HEK293 (cell line): Measurements from ENCODE around the gene NOL6.

Source experiments
- CTCF ChIA-PET: fragments of 350-600 bp; formaldehyde crosslinking; extraction: SDS; loops from one replicate; lab custom pipeline; 2021; ENCODE audit warnings: antibody characterized with exemption; lab: Yijun Ruan, JAX
- POLR2A ChIA-PET: fragments of 300-600 bp; formaldehyde crosslinking; extraction: SDS; loops from one replicate; lab custom pipeline; 2020; ENCODE audit warnings: antibody characterized with exemption, inconsistent platforms; lab: Yijun Ruan, JAX
- H3K27ac ChIP-seq: fragments of 200-500 bp; sonication (Bioruptor generic); 2 replicates; pipeline ENCODE4 v1.5.1; 2014; ENCODE audit warnings: low read depth, low read length, control low read depth, inconsistent platforms; ENCODE audit errors: extremely low read depth
- H3K36me3 ChIP-seq, 2 experiments: fragments of 200-500 bp in 1 of 2; sonication (Bioruptor generic) in 1 of 2; 1 replicate in 1 of 2; 2 replicates in 1 of 2; pipeline ENCODE4 v1.5.1; 2014 to 2017; ENCODE audit warnings: inconsistent platforms in 2 of 2, low read length in 2 of 2; ENCODE audit not compliant: control insufficient read depth in 2 of 2, insufficient read depth in 1 of 2
- H3K4me1 ChIP-seq: fragments of 200-500 bp; sonication (Bioruptor generic); 2 replicates; pipeline ENCODE4 v1.5.1; 2014; ENCODE audit warnings: mild to moderate bottlenecking, low read length, inconsistent platforms; ENCODE audit not compliant: control insufficient read depth, insufficient read depth
- H3K4me3 ChIP-seq: 2 replicates; pipeline ENCODE4 v1.5.1; 2011; ENCODE audit warnings: low read depth, mild to moderate bottlenecking, control low read depth, low read length, moderate library complexity
- H3K9me3 ChIP-seq: fragments of 200-500 bp; sonication (Bioruptor generic); 2 replicates; pipeline ENCODE4 v1.5.1; 2014; ENCODE audit warnings: low read depth, low read length, inconsistent platforms; ENCODE audit not compliant: control insufficient read depth, insufficient read depth
- GLIS1 ChIP-seq: fragments of 450-650 bp; formaldehyde crosslinking; IDR thresholded peaks from 2 replicates; pipeline ENCODE4 v1.5.1; 2016; ENCODE audit warnings: missing biosample characterization, missing genetic modification characterization
- OSR2 ChIP-seq: fragments of 450-650 bp; formaldehyde crosslinking; IDR thresholded peaks from 2 replicates; pipeline ENCODE4 v1.5.1; 2016; ENCODE audit warnings: missing biosample characterization, missing genetic modification characterization
- REPIN1 ChIP-seq: fragments of 450-650 bp; formaldehyde crosslinking; IDR thresholded peaks from 2 replicates; pipeline ENCODE4 v1.5.1; 2017; ENCODE audit warnings: missing biosample characterization, missing genetic modification characterization, low read depth
- SP7 ChIP-seq: fragments of 450-650 bp; formaldehyde crosslinking; IDR thresholded peaks from 2 replicates; pipeline ENCODE4 v1.5.1; 2016; ENCODE audit warnings: missing biosample characterization, missing genetic modification characterization
- ZBTB17 ChIP-seq: fragments of 450-650 bp; formaldehyde crosslinking; IDR thresholded peaks from 2 replicates; pipeline ENCODE4 v1.5.1; 2016; ENCODE audit warnings: missing biosample characterization, missing genetic modification characterization
- ZEB2 ChIP-seq: fragments of 450-650 bp; formaldehyde crosslinking; IDR thresholded peaks from 2 replicates; pipeline ENCODE4 v1.5.1; 2016; ENCODE audit warnings: missing biosample characterization, missing genetic modification characterization
- ZFP3 ChIP-seq: fragments of 450-650 bp; formaldehyde crosslinking; IDR thresholded peaks from 2 replicates; pipeline ENCODE4 v1.5.1; 2016; ENCODE audit warnings: low read depth, missing biosample characterization, missing genetic modification characterization
- ZNF146 ChIP-seq: fragments of 450-650 bp; formaldehyde crosslinking; IDR thresholded peaks from 2 replicates; pipeline ENCODE4 v1.5.1; 2016; ENCODE audit warnings: missing biosample characterization, missing genetic modification characterization
- ZNF155 ChIP-seq: fragments of 450-650 bp; formaldehyde crosslinking; IDR thresholded peaks from 2 replicates; pipeline ENCODE4 v1.5.1; 2016; ENCODE audit warnings: missing biosample characterization, missing genetic modification characterization
- ZNF174 ChIP-seq: fragments of 450-650 bp; formaldehyde crosslinking; IDR thresholded peaks from 2 replicates; pipeline ENCODE4 v1.5.0; 2017; ENCODE audit warnings: missing biosample characterization, mild to moderate bottlenecking, missing genetic modification characterization
- ZNF335 ChIP-seq: fragments of 450-650 bp; formaldehyde crosslinking; conservative IDR thresholded peaks from 2 replicates; pipeline ENCODE4 v1.5.1; 2016; ENCODE audit warnings: missing biosample characterization, missing genetic modification characterization
- ZNF549 ChIP-seq: fragments of 450-650 bp; IDR thresholded peaks from 2 replicates; pipeline ENCODE4 v1.5.1; 2018; ENCODE audit warnings: missing biosample characterization, missing genetic modification characterization, mild to moderate bottlenecking, inconsistent platforms, moderate library complexity
- ZNF558 ChIP-seq: fragments of 450-650 bp; formaldehyde crosslinking; IDR thresholded peaks from 2 replicates; pipeline ENCODE4 v1.5.1; 2016; ENCODE audit warnings: missing biosample characterization, missing genetic modification characterization
- ZNF600 ChIP-seq: fragments of 450-650 bp; formaldehyde crosslinking; IDR thresholded peaks from 2 replicates; pipeline ENCODE4 v1.5.1; 2016; ENCODE audit warnings: missing biosample characterization, missing genetic modification characterization
- ZNF624 ChIP-seq: fragments of 450-650 bp; formaldehyde crosslinking; IDR thresholded peaks from 2 replicates; pipeline ENCODE4 v1.5.1; 2017; ENCODE audit warnings: missing biosample characterization, missing genetic modification characterization
- ZNF629 ChIP-seq: fragments of 450-650 bp; formaldehyde crosslinking; IDR thresholded peaks from 2 replicates; pipeline ENCODE4 v1.5.1; 2017; ENCODE audit warnings: missing biosample characterization, missing genetic modification characterization
- ZNF654 ChIP-seq: fragments of 450-650 bp; formaldehyde crosslinking; IDR thresholded peaks from 2 replicates; pipeline ENCODE4 v1.5.1; 2016; ENCODE audit warnings: low read depth, missing biosample characterization, missing genetic modification characterization
- ZNF692 ChIP-seq: fragments of 450-650 bp; formaldehyde crosslinking; IDR thresholded peaks from 2 replicates; pipeline ENCODE4 v1.5.1; 2016; ENCODE audit warnings: missing biosample characterization, missing genetic modification characterization
- ZNF843 ChIP-seq: fragments of 450-650 bp; formaldehyde crosslinking; IDR thresholded peaks from 2 replicates; pipeline ENCODE4 v1.5.1; 2016; ENCODE audit warnings: missing biosample characterization, missing genetic modification characterization
- TF ChIP-seq, protein P1 (sequence below): fragments of 450-650 bp; formaldehyde crosslinking; IDR thresholded peaks from 2 replicates; pipeline ENCODE4 v1.5.1; 2016; ENCODE audit warnings: missing biosample characterization, missing genetic modification characterization
- TF ChIP-seq, protein P2 (sequence below): fragments of 450-650 bp; formaldehyde crosslinking; IDR thresholded peaks from 2 replicates; pipeline ENCODE4 v1.5.1; 2016; ENCODE audit warnings: missing biosample characterization, missing genetic modification characterization
- TF ChIP-seq, protein P3 (sequence below): fragments of 450-650 bp; formaldehyde crosslinking; IDR thresholded peaks from 2 replicates; pipeline ENCODE4 v1.5.1; 2016; ENCODE audit warnings: missing biosample characterization, missing genetic modification characterization

Gene NOL6

DNA sequence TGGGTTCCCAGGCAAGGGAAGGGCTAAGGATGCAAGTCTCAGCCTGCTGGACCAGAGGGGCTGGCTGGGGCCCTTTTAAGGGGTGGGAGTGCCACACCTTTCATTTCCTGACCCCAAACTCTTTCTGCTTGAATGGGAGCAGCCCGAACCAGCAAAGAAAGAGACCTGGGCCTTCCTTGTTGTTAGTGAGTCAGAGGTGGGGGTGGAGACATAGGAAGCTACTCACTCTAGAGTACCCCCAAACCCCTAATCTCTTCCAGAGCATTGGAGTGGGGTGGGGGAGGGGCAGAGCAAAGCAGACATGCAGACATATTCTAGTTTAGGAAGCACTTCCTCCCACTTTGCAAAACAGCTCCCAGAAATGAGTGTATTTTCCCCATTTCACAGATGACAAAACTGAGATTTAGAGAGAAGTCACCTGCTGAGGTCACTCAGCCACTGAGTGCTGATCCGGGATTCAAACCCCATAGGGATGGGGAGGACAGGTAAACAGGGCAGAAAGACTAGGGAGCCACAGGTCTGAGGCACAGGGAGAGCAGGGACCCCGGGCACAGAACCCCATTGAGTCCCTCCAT lies 20.4 kb downstream of the NOL6 start:
- H3K9me3 ChIP-seq, result no peaks in the 10 kb centered on the region
- H3K4me3 ChIP-seq, result no peak overlapping the region
- TF ChIP-seq ZNF146 (tag by site-specific recombination) (no peak), ZEB2 (tag by site-specific recombination) (no peak), ZNF600 (tag by site-specific recombination) (no peak), ZFP3 (tag by site-specific recombination) (no peak), REPIN1 (no peak), OSR2 (tag by site-specific recombination) (no peak), ZNF558 (no peak), ZBTB17 (tag by site-specific recombination) (no peak), ZNF155 (tag by site-specific recombination) (no peak), ZNF843 (tag by site-specific recombination) (no peak), ZNF629 (tag by site-specific recombination) (no peak), ZNF549 (tag by site-specific recombination) (no peak), ZNF174 (tag by site-specific recombination) (no peak), GLIS1 (tag by site-specific recombination) (no peak), ZNF335 (tag by site-specific recombination) (no peak), ZNF624 (tag by site-specific recombination) (no peak)
- TF ChIP-seq, protein P1, sequence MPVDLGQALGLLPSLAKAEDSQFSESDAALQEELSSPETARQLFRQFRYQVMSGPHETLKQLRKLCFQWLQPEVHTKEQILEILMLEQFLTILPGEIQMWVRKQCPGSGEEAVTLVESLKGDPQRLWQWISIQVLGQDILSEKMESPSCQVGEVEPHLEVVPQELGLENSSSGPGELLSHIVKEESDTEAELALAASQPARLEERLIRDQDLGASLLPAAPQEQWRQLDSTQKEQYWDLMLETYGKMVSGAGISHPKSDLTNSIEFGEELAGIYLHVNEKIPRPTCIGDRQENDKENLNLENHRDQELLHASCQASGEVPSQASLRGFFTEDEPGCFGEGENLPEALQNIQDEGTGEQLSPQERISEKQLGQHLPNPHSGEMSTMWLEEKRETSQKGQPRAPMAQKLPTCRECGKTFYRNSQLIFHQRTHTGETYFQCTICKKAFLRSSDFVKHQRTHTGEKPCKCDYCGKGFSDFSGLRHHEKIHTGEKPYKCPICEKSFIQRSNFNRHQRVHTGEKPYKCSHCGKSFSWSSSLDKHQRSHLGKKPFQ (tag by site-specific recombination), result no peak
- TF ChIP-seq, protein P2, sequence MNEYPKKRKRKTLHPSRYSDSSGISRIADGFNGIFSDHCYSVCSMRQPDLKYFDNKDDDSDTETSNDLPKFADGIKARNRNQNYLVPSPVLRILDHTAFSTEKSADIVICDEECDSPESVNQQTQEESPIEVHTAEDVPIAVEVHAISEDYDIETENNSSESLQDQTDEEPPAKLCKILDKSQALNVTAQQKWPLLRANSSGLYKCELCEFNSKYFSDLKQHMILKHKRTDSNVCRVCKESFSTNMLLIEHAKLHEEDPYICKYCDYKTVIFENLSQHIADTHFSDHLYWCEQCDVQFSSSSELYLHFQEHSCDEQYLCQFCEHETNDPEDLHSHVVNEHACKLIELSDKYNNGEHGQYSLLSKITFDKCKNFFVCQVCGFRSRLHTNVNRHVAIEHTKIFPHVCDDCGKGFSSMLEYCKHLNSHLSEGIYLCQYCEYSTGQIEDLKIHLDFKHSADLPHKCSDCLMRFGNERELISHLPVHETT, result no peak
- no peak overlapping the region for H3K27ac ChIP-seq
- H3K4me1 ChIP-seq, result no peaks in the 10 kb centered on the region
- CTCF ChIA-PET, result interaction anchor here (0.6 to 14.8 kb wide), 47 partner anchors 9 to 1491 kb away, joined by 3 to 176 read pairs (median 4); partner anchors contain the start of genes ANKRD18B, AQP7, NFX1 and NOL6
- POLR2A ChIA-PET, result interaction anchor here (0.9 to 1.6 kb wide), 6 partner anchors 7 to 163 kb away, joined by 3 to 8 read pairs (median 4); partner anchors contain the start of genes NFX1 and NOL6
- H3K36me3 ChIP-seq, result no peaks in the 10 kb centered on the region

DNA sequence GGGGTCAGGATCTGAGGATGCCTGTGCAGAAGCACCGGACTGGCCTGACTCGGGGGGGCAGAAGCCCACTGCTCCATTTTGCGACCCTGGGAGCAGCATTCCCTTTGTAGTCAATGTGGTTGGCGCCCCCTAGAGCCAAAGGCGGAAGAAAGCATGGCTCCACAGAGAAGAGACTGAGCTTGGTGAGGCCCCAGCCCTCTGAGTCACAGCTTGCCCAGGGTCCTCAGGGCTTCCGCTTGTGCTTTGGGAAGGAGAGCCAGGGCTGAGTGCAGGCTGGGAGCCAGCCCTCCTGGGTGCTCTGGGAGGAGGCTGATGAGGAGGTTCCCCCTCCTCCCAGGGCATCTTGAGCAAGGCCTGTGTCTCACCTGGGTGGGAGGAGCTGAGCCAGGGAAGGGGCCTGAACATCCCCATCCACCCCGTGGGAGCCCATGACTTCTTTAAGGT lies 20.9 kb downstream of the NOL6 start:
- no peaks in the 10 kb centered on the region for H3K36me3 ChIP-seq
- CTCF ChIA-PET, result interaction anchor here (0.5 to 14.8 kb wide), 46 partner anchors 10 to 1491 kb away, joined by 3 to 176 read pairs (median 4); partner anchors contain the start of genes ANKRD18B, AQP7, NFX1 and NOL6
- no peaks in the 10 kb centered on the region for H3K4me1 ChIP-seq
- no peak overlapping the region for H3K27ac ChIP-seq
- TF ChIP-seq ZNF654 (tag by site-specific recombination) (peak; percentile 51), ZNF335 (tag by site-specific recombination) (peak; percentile 42; the same call in 1 of the 2 replicates), SP7 (tag by site-specific recombination) (peak; percentile 16; the same call in 1 of the 2 replicates), ZNF692 (tag by site-specific recombination) (no peak), GLIS1 (tag by site-specific recombination) (peak; percentile 16; the same call in 1 of the 2 replicates)
- TF ChIP-seq, protein P3, sequence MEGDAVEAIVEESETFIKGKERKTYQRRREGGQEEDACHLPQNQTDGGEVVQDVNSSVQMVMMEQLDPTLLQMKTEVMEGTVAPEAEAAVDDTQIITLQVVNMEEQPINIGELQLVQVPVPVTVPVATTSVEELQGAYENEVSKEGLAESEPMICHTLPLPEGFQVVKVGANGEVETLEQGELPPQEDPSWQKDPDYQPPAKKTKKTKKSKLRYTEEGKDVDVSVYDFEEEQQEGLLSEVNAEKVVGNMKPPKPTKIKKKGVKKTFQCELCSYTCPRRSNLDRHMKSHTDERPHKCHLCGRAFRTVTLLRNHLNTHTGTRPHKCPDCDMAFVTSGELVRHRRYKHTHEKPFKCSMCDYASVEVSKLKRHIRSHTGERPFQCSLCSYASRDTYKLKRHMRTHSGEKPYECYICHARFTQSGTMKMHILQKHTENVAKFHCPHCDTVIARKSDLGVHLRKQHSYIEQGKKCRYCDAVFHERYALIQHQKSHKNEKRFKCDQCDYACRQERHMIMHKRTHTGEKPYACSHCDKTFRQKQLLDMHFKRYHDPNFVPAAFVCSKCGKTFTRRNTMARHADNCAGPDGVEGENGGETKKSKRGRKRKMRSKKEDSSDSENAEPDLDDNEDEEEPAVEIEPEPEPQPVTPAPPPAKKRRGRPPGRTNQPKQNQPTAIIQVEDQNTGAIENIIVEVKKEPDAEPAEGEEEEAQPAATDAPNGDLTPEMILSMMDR, result 0 out of 2 replicates have a peak, but pooled peaks have one; percentile 33
- no peak overlapping the region for H3K4me3 ChIP-seq
- POLR2A ChIA-PET, result interaction anchor here (0.9 to 1.6 kb wide), 6 partner anchors 8 to 163 kb away, joined by 3 to 8 read pairs (median 4); partner anchors contain the start of genes NFX1 and NOL6
- H3K9me3 ChIP-seq, result no peaks in the 10 kb centered on the region
